NOMO-1 treated with dmso at 0.1 percent for 144 hours (cell line): ENCODE measurements around the gene STAT1.

Source experiments
- DNase-seq: peaks from one replicate; lab custom pipeline; 2025; ENCODE audit not compliant: unreplicated experiment; lab: John Stamatoyannopoulos, UW

STAT1 gene

GRCh38 chr2:191013932-191014652 lies at the start of gene STAT1:
TSS of gene STAT1 (minus strand) at chr2:191014171. CDS start at chr2:191010003, 4,168 bp downstream.
- DNase-seq, result peak; percentile 81

GRCh38 chr2:191063584-191063983 lies 49.6 kb upstream of the STAT1 start:
- no peak for DNase-seq

- DNase-seq, result no peak
These were observed 47.5 kb upstream of the STAT1 start for GRCh38 chr2:191061381-191061980.

- DNase-seq, result no peak
These were observed 45.3 kb upstream of the STAT1 start for GRCh38 chr2:191059308-191059707.

DNA sequence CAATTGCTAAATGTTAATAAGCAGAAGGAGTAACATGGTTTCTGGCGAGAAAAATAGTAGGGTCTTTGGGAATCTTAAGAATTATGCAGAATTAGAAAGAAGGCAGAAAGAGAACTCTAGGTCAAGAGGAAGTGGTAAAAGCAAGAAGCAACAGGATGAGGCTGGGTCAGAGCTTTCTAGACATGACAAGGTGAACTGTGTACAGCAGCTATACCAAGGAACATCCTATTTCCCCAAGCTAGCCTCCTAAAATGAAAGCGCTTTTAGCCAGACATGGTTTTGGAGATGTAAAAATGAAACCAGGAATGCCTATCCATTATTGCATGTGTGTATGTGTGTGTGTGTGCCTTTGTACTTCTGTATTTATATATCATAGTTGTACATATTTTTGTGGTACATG lies 42.3 kb upstream of the STAT1 start:
- DNase-seq, result peak; percentile 43

DNA sequence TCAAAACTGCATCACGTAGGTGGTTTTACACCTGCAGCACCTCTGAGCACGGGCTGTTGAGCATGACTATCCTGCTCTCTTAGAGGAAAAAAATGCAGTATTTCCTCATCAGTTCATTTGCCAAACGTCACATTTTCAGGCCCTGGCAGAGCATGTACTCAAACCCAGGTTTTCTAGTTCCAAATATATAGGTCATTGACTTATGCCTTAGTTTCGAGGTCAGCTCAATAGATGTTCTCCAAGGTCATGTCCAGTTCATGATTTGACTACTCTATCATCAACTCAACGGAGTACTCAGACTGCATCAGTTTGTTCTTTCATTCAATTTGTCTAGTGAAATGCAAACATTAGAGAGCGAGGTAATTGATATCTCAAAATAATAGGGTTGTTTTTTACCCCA lies 39.3 kb upstream of the STAT1 start:
- no peak for DNase-seq

GRCh38 chr2:191051825-191052778 lies 38.1 kb upstream of the STAT1 start:
- peak; percentile 63 for DNase-seq

DNA sequence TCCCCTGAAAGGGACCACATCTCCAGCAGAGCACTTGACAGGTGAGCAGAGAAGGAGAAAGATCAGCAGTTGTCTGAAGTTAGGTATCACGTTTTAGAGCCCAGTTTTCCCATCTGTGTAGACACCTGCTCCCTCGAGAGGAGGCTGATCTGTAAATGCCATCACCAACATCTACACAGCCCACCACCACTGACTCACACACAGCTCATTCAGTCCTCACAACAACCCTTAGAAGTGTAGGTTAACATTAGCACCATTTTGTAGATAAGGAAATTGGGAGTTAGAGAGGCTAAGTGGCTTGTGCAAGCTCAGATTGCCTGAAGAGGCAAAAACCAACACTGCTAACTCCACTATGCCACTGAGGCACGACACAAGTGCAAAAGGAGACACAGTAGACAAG lies 37.2 kb upstream of the STAT1 start:
- no peak for DNase-seq

DNA sequence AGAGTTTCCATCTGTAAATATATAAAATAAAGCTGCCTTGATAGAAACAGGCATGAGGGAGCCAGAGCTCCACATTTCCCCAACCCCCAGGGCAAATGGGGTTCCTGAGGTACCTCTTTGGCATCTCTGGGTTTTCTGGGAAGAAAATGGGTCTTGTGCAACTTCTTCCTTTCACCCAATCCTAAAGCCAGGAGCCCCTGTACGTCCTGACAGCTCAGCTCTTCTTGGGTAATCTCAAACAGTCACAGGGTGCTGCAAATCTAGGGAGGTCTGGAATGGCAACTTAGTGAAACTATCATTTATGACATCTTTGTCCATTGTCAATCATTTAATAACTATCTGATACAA lies 36.6 kb upstream of the STAT1 start:
- DNase-seq, result no peak

DNA sequence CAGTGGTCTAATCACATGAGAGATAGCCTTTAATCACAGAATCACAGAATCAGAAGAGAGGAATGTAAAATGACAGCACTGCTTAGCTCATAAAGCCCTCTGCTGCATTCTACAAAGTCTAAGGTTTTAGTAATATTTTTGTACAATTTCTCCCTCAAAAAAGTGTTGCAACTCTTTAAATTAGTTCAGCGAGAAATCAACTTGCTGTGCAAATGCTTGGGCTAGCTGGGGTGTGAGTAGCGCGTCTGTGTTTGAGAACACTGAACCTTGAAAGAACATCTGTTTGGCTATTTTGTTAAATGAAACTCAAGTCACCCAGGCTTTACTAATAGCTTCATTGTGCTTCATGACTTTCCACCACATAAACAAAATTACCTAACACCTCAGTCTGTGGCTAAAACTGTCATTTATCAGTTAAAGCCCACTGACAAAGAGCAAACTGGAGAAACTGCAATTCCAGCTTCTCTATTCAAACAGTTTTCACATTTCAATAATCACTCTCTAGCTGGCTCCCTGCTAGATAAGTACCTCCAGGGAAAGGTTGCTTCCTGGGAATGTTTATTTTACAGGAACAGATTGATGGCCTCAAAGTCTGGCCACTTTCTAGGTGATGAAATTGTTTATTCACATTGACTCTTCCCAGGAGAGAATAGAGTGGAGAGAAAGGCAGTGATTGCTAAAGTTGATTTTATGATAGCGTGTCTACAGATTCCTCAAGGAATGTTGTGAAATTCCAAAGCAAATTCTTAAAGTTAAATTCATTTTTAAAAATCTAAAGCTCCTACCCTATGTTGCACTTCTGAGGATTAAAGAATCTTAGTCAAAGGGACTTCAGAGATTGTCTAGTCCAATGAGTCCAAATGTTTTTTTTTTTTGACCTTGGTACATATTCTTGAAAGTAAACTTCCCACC lies 36.0 kb upstream of the STAT1 start:
- no peak for DNase-seq

DNA sequence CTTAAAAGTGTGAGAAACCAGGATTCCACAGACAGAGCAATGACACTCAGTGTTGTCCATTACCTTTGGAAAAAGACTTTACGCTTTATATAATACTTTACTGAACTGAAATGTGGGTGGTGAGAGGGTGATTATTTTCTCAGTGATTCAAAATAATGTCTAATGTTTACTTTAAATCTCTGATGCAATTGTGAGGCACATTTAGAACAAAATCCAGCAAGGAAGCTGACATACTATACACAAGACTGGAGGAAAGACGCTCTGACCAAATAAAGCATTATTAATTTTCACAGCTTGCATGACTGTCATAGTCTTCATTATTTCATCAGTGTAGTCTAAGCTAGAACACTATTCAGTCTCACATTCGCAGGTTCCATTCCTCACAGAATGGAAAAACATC lies 34.1 kb upstream of the STAT1 start:
- no peak for DNase-seq

GRCh38 chr2:191045141-191045540 lies 31.2 kb upstream of the STAT1 start:
- DNase-seq, result no peak

DNA sequence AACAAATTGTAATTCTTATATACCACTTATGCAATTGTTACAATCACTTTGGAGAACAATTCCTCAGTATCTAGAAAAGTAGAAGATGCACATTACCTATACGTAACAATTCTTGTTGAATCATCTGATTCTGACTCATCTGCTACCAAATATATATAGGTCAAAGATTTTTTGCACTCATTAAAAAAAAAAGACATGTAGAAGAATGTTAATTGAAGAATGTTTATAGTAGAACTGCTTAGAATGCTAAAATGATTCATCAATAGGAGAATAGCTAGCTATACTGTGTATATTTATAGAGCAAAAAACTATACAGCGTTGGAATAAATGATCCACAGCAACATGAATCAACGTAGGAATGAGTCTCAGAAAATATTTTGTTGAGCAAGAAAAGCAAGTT lies 29.5 kb upstream of the STAT1 start:
- no peak for DNase-seq

DNA sequence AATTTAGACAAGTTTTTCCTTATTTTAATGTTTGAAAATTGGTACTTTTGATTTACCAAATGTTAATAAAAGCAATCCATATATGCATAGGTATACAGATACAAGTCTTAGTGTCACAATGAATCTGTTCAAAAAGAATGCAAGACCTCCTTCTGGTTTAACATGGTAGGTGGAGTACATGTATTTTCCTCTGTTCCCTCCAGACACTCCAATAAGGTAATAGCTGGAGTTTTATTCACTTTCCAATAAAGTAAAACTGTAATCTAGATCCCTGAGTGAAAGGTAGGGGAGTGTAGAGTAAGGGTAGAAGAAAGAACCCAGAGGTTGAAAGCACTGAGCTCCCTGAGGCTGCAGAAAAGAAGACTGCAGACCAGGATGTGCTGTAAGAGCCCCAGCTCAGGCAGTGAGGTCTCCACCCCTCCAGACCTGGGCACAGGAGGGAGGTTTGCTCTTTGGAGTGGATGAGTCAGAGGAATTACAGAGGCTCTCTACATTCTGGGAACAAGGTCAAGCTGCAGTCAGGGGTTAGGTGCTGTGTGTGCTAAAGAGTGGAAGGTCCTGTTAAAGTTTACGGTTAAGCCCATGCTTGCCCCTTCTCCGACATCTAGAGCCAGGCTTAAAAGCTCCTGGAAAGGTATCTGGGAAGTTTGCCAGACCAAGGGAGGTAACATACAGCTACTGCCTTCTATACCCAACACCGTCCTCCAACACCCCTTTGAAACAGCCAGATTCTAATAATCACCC lies 27.6 kb upstream of the STAT1 start:
- DNase-seq, result no peak

DNA sequence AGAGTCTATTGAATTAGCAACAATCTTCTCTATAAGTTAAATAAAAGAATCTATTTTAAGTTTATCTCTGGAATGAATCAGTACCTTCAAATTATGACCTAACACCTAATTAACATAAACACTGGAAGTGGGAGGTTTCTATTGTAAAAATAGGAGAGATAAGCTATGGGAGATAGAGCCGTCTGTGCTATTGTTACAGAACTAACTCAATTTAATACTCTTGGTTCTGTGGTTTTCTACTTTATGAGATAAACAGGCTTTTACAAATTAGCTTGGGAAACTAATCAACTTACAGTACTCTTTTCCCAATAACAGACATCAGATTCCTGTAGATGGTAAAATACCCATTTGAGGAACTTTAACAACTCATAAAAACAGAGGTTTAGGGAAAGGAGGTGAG lies 25.6 kb upstream of the STAT1 start:
- no peak for DNase-seq

GRCh38 chr2:191038741-191039140 lies 24.8 kb upstream of the STAT1 start:
- no peak for DNase-seq

GRCh38 chr2:191038241-191038725 lies 24.3 kb upstream of the STAT1 start:
- DNase-seq, result peak; percentile 30

DNA sequence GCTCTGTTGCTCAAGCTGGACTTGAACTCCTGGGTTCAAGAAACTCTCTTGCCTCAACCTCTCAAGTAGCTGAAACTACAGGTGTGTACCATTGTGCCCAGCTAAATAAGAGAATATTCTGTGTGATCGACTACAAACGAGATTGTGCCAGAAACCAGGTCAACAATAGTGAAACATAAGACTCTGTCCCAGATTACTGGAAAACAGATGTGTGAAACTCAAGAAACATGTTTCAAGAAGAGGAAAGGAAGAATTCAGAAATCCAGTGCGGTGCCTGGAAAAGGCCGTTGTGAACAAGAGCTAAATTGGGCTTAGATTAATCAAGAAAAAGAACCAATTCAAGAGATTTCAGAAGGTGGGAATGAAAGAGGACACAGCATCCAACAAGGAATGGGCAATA lies 23.4 kb upstream of the STAT1 start:
- no peak for DNase-seq

DNA sequence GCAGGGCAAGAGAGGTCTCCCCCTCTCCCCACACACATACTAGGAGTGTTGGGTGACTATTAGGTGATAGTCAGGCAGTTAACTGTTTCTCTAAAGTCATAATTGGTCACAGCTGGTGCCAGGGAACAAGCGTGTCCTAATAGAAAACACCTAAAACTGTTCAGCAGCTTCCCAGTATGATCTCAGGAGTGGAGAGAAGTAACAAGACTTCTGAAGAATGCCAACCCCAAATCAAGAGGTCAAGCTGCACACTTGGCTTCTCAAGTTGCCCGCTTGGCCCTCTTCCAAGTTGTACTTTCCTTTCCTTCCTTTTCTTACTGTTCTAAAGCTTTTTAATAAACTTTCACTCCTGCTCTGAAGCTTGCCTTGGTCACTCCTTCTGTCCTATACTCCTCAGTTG lies 22.4 kb upstream of the STAT1 start:
- DNase-seq, result no peak
